ENCODE measurements around the gene SUSD6.

Gene SUSD6

GRCh38 chr14:69701857-69702256 lies 90.5 kb downstream of the SUSD6 start:
- ATAC-seq (no peak), DNase-seq (no peak)
- H3K4me1 Mint-ChIP-seq, result peaks cover 68% of the 10 kb centered on the region
- H3K4me3 Mint-ChIP-seq, result no peak overlapping the region
- no peak overlapping the region for H3K27ac Mint-ChIP-seq
- H3K27me3 Mint-ChIP-seq, result no peaks in the 10 kb centered on the region
- H3K36me3 Mint-ChIP-seq (ENCODE audit: low read depth), result peaks cover 14% of the 10 kb centered on the region
- H3K9me3 Mint-ChIP-seq, result no peaks in the 10 kb centered on the region

GRCh38 chr14:69703047-69704039 lies 91.9 kb downstream of the SUSD6 start:
- DNase-seq (no peak), ATAC-seq (no peak)
- Mint-ChIP-seq H3K27me3 (no peaks in the 10 kb centered on the region), H3K4me3 (no peak overlapping the region), H3K27ac (peak overlapping the region; percentile 31), H3K36me3 (ENCODE audit: low read depth) (peaks cover 17% of the 10 kb centered on the region), H3K9me3 (no peaks in the 10 kb centered on the region), H3K4me1 (peaks cover 56% of the 10 kb centered on the region)

GRCh38 chr14:69704319-69704718 lies 92.9 kb downstream of the SUSD6 start:
- H3K4me3 Mint-ChIP-seq, result no peak overlapping the region
- DNase-seq (no peak), ATAC-seq (no peak)
- H3K4me1 Mint-ChIP-seq, result peaks cover 46% of the 10 kb centered on the region
- peaks cover 19% of the 10 kb centered on the region for H3K36me3 Mint-ChIP-seq (ENCODE audit: low read depth)
- H3K9me3 Mint-ChIP-seq, result no peaks in the 10 kb centered on the region
- no peaks in the 10 kb centered on the region for H3K27me3 Mint-ChIP-seq
- H3K27ac Mint-ChIP-seq, result no peak overlapping the region

- ATAC-seq (no peak), DNase-seq (no peak)
- Mint-ChIP-seq H3K9me3 (no peaks in the 10 kb centered on the region), H3K36me3 (ENCODE audit: low read depth) (peaks cover 27% of the 10 kb centered on the region), H3K4me3 (no peak overlapping the region), H3K4me1 (peaks cover 42% of the 10 kb centered on the region), H3K27ac (no peak overlapping the region), H3K27me3 (no peaks in the 10 kb centered on the region)
Measured at GRCh38 chr14:69705706-69706105, 94.3 kb downstream of the SUSD6 start.

DNA sequence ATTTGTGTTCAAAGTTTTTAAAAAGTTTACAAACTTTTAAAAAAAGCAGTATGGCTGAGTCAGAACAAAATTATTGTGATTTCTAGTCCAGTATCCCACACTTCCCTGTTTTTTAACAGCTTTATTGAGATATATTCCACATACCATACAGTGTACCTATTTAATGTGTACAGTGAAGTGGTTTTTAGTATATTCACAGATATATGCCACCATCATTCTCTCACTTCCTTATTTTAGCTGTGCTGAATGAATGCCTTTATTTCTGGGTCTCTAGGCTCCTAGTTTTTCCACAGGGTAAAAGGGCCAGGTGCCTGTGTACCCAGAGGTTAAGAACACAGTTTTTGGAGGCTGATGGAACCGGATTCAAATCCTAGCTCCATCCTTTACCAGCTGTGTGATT lies 96.7 kb downstream of the SUSD6 start:
- Mint-ChIP-seq H3K4me1 (peaks cover 29% of the 10 kb centered on the region), H3K4me3 (no peak overlapping the region), H3K9me3 (no peaks in the 10 kb centered on the region), H3K27ac (no peak overlapping the region), H3K27me3 (no peaks in the 10 kb centered on the region), H3K36me3 (ENCODE audit: low read depth) (peaks cover 34% of the 10 kb centered on the region)
- ATAC-seq, result no peak
- DNase-seq, result no peak

- Mint-ChIP-seq H3K4me1 (peaks cover 27% of the 10 kb centered on the region), H3K36me3 (ENCODE audit: low read depth) (peaks cover 31% of the 10 kb centered on the region), H3K27ac (no peak overlapping the region), H3K4me3 (no peak overlapping the region), H3K9me3 (no peaks in the 10 kb centered on the region), H3K27me3 (no peaks in the 10 kb centered on the region)
- ATAC-seq (peak; percentile 73), DNase-seq (peak; percentile 34)
Measured at GRCh38 chr14:69708586-69709560, 97.5 kb downstream of the SUSD6 start.

DNA sequence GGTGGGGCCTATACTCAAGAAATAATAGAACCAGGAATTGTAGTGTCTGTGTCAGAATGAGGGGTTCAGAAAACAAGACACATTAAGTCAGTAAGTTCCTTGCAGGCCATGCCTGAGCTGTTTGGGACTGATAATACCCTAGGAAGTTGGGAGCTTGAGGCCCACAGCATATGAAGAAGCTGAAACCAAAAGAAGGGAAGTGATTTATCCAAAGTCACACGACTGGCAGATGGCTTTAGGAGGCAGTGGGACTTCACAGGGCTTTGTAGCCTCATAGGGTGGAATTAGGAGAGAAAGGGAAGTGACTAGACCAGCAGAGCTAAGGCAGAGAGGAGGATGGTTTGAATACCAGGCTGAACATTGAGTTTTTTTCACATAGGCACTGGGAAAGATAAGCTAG lies 99.0 kb downstream of the SUSD6 start:
- ATAC-seq, result no peak
- H3K36me3 Mint-ChIP-seq (ENCODE audit: low read depth), result peaks cover 28% of the 10 kb centered on the region

GRCh38 chr14:69711065-69711464 lies 99.7 kb downstream of the SUSD6 start:
- Mint-ChIP-seq H3K9me3 (no peaks in the 10 kb centered on the region), H3K4me3 (no peak overlapping the region), H3K4me1 (peaks cover 28% of the 10 kb centered on the region), H3K36me3 (ENCODE audit: low read depth) (peaks cover 28% of the 10 kb centered on the region), H3K27ac (no peak overlapping the region), H3K27me3 (no peaks in the 10 kb centered on the region)
- ATAC-seq, result no peak
- no peak for DNase-seq

More for the DNA sequence above, 99.0 kb downstream of the SUSD6 start:
- Mint-ChIP-seq H3K9me3 (no peaks in the 10 kb centered on the region), H3K27ac (peak overlapping the region; percentile 44), H3K4me3 (no peak overlapping the region), H3K27me3 (no peaks in the 10 kb centered on the region), H3K4me1 (peaks cover 25% of the 10 kb centered on the region)
- DNase-seq, result no peak

DNA sequence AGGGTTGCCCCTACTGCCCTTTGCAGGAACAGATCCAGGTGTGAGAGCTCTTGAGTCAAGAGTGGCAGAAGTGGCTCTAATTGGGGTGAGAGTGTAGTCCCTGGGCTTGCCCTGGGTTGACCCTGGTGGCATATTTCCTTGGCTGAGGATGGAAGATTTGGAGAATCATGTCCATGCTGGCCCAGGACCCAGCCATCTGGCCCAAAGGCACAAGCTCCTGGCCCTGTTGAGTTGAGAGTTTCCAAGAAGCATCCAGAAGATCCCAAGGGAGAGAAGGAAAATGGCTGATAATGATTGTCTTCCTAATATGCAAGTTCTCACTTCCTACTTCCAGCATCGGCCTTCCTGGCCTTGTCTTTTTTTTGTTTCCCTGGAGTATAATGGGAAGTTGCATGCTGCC lies 100.1 kb downstream of the SUSD6 start:
- Mint-ChIP-seq H3K4me3 (no peak overlapping the region), H3K9me3 (no peaks in the 10 kb centered on the region), H3K36me3 (ENCODE audit: low read depth) (peaks cover 28% of the 10 kb centered on the region), H3K27ac (no peak overlapping the region), H3K27me3 (no peaks in the 10 kb centered on the region), H3K4me1 (peaks cover 32% of the 10 kb centered on the region)
- no peak for DNase-seq
- ATAC-seq, result no peak

DNA sequence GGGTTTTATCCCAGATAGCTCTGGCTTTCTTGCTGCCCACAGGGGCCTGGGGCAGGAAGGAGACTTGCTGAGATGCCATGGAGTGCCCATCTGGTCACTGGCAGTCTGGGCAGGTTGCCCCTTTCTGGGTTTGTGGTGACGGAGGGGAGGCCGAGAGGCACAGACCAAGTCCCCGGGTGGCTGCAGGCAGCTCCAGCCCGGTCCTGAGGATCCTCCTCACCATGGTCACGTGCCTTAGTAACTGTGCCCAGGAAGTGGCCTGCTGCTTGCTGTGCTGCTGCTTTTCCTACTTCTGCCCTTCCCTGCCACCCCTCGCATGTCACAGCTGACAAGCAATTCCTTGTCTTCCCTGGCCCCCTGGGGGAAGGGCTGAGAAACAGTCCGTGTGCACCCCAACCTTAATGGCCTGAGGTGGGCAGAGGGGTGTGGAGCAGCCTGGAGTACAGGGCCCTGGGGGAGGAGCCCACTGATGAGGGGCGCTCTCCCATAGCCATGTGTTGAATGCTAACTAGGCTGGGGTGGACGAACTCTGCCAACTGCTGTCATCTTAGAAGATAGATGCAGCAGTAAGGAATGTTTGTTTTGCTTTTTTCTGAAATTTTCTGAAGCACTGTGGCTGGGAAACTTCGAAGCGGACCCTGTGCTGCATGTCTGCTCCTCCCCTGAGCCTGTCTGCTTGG lies 100.6 kb downstream of the SUSD6 start:
- Mint-ChIP-seq H3K27ac (no peak overlapping the region), H3K4me3 (no peak overlapping the region), H3K9me3 (no peaks in the 10 kb centered on the region), H3K36me3 (ENCODE audit: low read depth) (peaks cover 23% of the 10 kb centered on the region), H3K27me3 (no peaks in the 10 kb centered on the region), H3K4me1 (peaks cover 38% of the 10 kb centered on the region)
- DNase-seq (no peak), ATAC-seq (no peak)

DNA sequence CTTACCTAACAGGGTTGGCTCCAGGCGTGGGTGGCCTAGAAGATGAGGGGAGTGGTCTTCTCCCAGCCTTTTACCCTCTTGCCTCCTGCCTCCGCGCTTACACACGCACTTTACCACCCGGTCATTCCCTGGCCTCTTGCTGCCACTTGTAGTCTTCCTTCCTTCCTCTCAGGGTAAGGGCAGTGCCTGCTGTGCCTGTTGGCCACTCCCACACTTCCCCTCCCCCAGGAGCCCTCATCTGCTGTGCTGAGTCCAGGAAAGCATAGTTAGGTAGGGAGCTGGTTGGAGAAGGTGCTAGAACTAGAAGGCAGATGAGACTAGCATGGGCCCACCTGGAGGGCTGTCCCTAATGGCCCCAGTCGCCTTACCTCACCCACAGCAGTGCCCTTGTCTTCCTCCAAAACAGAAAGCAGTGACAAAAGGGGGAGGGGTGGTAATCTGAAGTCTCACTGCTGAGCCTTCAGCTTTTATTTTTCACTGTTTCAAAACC lies 101.2 kb downstream of the SUSD6 start:
- H3K4me3 Mint-ChIP-seq, result no peak overlapping the region
- DNase-seq (no peak), ATAC-seq (no peak)
- peaks cover 39% of the 10 kb centered on the region for H3K4me1 Mint-ChIP-seq
- peak overlapping the region; percentile 81 for H3K27ac Mint-ChIP-seq
- no peaks in the 10 kb centered on the region for H3K9me3 Mint-ChIP-seq
- no peaks in the 10 kb centered on the region for H3K27me3 Mint-ChIP-seq
- peaks cover 21% of the 10 kb centered on the region for H3K36me3 Mint-ChIP-seq (ENCODE audit: low read depth)

DNA sequence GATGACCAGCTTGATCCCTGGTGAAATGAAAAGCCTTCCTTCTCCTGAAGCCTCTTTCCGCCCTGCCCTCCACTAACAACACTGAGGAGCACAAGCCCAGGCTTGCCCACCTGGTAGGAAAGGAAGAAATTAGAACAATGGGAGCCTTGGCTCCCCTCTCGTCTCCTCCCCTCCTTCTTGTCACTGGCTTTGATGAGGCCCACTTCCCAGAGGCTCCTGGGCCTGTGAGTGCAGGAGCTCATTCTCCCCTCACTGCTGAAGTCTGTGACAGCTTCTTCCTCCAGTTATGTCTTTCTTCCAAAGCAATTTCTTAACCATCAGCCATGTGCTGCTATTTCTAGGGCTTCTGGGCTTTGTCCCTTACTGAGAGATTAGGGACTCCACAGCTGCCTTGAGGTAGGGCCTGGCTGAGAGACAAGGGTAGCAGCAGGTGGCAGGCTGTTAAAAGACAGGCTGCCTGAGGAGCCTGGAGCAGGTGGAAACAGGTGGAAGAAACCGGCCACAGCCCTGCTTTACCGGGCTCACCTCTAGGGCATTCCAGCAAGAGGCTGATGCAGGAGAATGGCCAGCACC lies 101.9 kb downstream of the SUSD6 start:
- Mint-ChIP-seq H3K36me3 (ENCODE audit: low read depth) (peaks cover 21% of the 10 kb centered on the region), H3K27me3 (no peaks in the 10 kb centered on the region)

DNA sequence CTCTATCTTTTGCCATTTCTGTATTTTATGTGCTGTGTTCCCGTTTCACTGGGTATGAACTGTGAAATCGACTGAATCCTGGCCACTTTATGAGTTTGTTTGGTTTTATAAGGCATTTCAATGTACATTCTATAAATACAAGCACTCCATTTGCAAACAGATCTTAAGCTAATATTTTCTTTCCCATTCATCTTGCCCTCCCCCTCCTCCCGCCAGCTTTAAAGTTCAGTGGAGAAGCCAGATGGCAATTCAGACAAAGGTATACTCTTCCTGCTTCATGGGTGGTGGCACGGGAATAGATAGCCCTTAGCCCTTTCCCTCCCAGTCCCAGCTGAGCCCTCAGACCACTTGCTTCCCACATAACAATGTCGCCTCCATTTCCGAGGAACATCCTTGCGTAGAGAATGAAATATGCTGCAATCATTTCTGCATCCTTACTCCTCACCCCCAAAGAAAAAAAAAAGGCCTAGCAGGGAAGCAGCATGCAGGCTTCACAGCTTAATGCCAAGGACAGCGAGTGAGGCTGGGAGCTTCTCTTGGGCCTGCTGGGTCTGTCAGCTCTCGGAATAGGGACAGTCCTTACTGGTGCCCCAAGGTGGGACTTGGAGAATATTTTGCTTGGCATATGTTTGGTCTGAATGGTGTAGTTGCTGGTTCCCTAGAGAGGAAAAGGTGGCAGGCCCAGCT lies 102.7 kb downstream of the SUSD6 start:
- DNase-seq (no peak), ATAC-seq (no peak)
- H3K4me3 Mint-ChIP-seq, result no peak overlapping the region
- peaks cover 39% of the 10 kb centered on the region for H3K4me1 Mint-ChIP-seq
- no peaks in the 10 kb centered on the region for H3K9me3 Mint-ChIP-seq
- peaks cover 21% of the 10 kb centered on the region for H3K36me3 Mint-ChIP-seq (ENCODE audit: low read depth)
- no peaks in the 10 kb centered on the region for H3K27me3 Mint-ChIP-seq
- no peak overlapping the region for H3K27ac Mint-ChIP-seq

More for the DNA sequence above, 101.9 kb downstream of the SUSD6 start:
- H3K27ac Mint-ChIP-seq, result peak overlapping the region; percentile 81
- ATAC-seq, result no peak
- H3K9me3 Mint-ChIP-seq, result no peaks in the 10 kb centered on the region
- H3K4me1 Mint-ChIP-seq, result peaks cover 39% of the 10 kb centered on the region
- no peak for DNase-seq
- no peak overlapping the region for H3K4me3 Mint-ChIP-seq

Data from activated naive CD8-positive, alpha-beta T cell treated with anti-CD3 and anti-CD28 coated beads, Interleukin-2, amount 50 U/mL, for 24 hours (primary cell).